ENCODE data around the gene FOXP3.

FOXP3 gene

DNA sequence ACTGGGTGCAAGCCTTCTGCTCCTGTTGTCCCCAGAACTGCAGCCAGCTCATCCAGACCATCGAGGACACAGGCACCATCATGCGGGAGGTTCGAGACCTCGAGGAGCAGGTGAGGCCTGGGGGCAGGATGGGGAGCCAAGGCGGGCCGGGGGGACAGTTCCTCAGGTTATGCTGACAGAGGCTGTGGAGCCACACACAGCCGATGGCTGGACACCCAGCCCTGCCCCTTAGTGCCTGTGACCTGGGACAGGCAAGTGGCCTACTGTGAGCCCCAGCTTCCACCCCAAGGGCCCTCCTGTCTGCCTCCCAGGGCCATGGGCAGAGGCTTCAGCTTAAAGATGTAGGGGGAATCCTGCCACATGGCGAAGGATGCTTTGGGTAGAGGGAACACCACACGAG is 14.9 kb downstream of the FOXP3 start:
- Histone ChIP-seq H3K4me3 (ENCODE audit: low read depth, low read length) (no peak overlapping the region), H3K9me3 (ENCODE audit: control insufficient read depth, low read length) (no peaks in the 10 kb centered on the region), H2AFZ (no peak overlapping the region), H3K79me2 (no peaks in the 10 kb centered on the region), H3K4me2 (ENCODE audit: low read length) (no peak overlapping the region), H3K36me3 (ENCODE audit: control insufficient read depth, insufficient read depth, low read length) (no peaks in the 10 kb centered on the region), H3K27me3 (ENCODE audit: control insufficient read depth, insufficient read depth, low read length) (no peaks in the 10 kb centered on the region), H3K4me1 (no peaks in the 10 kb centered on the region), H3K27ac (no peak overlapping the region), H3K9ac (no peak overlapping the region)
- TF ChIP-seq, protein P1, sequence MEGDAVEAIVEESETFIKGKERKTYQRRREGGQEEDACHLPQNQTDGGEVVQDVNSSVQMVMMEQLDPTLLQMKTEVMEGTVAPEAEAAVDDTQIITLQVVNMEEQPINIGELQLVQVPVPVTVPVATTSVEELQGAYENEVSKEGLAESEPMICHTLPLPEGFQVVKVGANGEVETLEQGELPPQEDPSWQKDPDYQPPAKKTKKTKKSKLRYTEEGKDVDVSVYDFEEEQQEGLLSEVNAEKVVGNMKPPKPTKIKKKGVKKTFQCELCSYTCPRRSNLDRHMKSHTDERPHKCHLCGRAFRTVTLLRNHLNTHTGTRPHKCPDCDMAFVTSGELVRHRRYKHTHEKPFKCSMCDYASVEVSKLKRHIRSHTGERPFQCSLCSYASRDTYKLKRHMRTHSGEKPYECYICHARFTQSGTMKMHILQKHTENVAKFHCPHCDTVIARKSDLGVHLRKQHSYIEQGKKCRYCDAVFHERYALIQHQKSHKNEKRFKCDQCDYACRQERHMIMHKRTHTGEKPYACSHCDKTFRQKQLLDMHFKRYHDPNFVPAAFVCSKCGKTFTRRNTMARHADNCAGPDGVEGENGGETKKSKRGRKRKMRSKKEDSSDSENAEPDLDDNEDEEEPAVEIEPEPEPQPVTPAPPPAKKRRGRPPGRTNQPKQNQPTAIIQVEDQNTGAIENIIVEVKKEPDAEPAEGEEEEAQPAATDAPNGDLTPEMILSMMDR (IDR thresholded peaks at IDR 0.05): no peak

DNA sequence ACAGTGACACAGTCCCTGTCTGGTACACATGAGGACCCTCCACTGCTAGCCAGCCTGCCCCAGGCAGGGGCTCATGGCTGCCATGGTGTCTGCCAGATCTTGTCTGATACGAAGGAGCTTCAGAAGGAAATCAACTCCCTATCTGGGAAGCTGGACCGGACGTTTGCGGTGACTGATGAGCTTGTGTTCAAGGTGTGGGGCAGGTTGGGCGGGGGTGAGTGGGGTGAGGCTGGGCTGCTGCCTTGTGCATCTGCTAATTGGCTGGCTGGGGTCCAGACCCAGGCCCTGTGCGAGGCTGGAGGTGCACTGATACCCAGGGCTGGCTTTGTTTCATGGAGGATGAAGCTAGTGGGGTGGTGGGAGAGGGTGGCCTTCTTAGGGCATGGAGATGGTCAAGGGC is 15.4 kb downstream of the FOXP3 start:
- no peaks in the 10 kb centered on the region for H3K27me3 ChIP-seq (ENCODE audit: control insufficient read depth, insufficient read depth, low read length)
- H3K36me3 ChIP-seq (ENCODE audit: control insufficient read depth, insufficient read depth, low read length): no peaks in the 10 kb centered on the region
- no peaks in the 10 kb centered on the region for H3K79me2 ChIP-seq
- TF ChIP-seq, protein P1 (IDR thresholded peaks at IDR 0.05): no peak
- no peaks in the 10 kb centered on the region for H3K9me3 ChIP-seq (ENCODE audit: control insufficient read depth, low read length)
- H3K4me3 ChIP-seq (ENCODE audit: low read depth, low read length): no peak overlapping the region
- no peak overlapping the region for H3K9ac ChIP-seq
- no peaks in the 10 kb centered on the region for H3K4me1 ChIP-seq
- H3K4me2 ChIP-seq (ENCODE audit: low read length): no peak overlapping the region
- H3K27ac ChIP-seq: no peak overlapping the region
- H2AFZ ChIP-seq: no peak overlapping the region

DNA sequence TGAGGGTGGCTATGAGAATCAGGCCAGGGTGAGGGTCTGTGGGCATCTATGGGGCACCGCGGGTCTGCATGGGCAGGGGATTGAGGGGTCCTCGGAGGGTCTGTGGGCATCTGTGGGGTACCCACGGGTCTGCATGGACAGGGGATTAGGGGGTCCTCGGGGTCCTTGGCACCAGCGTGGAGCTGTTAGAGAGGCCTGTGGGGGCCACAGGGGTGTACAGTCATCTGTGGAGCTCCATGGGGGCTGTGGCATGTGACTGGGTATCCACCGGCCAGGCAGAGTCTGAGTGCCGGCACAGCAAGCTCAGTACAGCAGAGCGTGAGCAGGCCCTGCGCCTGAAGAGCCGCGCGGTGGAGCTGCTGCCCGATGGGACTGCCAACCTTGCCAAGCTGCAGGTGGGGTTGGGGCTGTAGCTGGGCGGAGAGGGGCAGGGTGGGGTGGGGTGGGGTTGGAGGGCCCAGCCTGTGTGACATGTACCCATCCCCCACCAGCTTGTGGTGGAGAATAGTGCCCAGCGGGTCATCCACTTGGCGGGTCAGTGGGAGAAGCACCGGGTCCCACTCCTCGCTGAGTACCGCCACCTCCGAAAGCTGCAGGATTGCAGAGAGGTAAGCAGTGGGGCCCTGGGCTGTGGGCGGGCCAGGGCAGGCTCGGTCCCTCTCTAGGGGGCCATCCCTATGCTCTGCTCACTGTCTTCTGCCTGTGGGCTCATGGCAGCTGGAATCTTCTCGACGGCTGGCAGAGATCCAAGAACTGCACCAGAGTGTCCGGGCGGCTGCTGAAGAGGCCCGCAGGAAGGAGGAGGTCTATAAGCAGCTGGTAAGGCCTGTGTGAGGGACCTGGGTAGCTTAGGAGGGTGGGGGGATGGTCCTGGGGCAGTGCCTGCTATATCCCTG is 16.3 kb downstream of the FOXP3 start:
- Histone ChIP-seq H3K27ac (no peak overlapping the region), H3K4me3 (ENCODE audit: low read depth, low read length) (no peak overlapping the region), H3K79me2 (no peaks in the 10 kb centered on the region), H3K4me2 (ENCODE audit: low read length) (no peak overlapping the region), H3K9me3 (ENCODE audit: control insufficient read depth, low read length) (no peaks in the 10 kb centered on the region), H3K36me3 (ENCODE audit: control insufficient read depth, insufficient read depth, low read length) (no peaks in the 10 kb centered on the region), H2AFZ (no peak overlapping the region), H3K9ac (no peak overlapping the region), H3K27me3 (ENCODE audit: control insufficient read depth, insufficient read depth, low read length) (no peaks in the 10 kb centered on the region), H3K4me1 (no peaks in the 10 kb centered on the region)
- TF ChIP-seq, protein P1 (IDR thresholded peaks at IDR 0.05): no peak

DNA sequence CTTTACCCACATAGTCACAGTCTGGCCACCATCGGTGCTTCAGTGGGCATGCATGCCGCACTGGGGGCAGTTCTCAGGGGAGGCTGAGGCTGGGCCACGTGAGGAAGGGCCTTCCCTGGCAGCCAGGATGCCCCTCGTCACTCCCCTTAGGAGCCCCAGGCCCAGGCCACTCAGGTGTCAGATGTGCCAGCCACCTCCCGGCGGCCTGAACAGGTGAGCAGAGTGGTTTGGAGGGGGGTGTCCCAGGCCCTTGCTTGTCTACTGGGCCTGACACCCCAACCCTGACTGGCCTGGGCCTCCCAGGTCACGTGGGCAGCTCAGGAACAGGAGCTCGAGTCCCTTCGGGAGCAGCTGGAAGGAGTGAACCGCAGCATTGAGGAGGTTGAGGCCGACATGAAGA is 17.2 kb downstream of the FOXP3 start:
- TF ChIP-seq, protein P1 (IDR thresholded peaks at IDR 0.05): no peak
- H3K27me3 ChIP-seq (ENCODE audit: control insufficient read depth, insufficient read depth, low read length): no peaks in the 10 kb centered on the region
- H3K27ac ChIP-seq: no peak overlapping the region
- H3K36me3 ChIP-seq (ENCODE audit: control insufficient read depth, insufficient read depth, low read length): no peaks in the 10 kb centered on the region
- no peak overlapping the region for H3K9ac ChIP-seq
- no peaks in the 10 kb centered on the region for H3K4me1 ChIP-seq
- no peak overlapping the region for H3K4me2 ChIP-seq (ENCODE audit: low read length)
- no peak overlapping the region for H2AFZ ChIP-seq
- no peak overlapping the region for H3K4me3 ChIP-seq (ENCODE audit: low read depth, low read length)
- H3K9me3 ChIP-seq (ENCODE audit: control insufficient read depth, low read length): no peaks in the 10 kb centered on the region
- H3K79me2 ChIP-seq: no peaks in the 10 kb centered on the region

DNA sequence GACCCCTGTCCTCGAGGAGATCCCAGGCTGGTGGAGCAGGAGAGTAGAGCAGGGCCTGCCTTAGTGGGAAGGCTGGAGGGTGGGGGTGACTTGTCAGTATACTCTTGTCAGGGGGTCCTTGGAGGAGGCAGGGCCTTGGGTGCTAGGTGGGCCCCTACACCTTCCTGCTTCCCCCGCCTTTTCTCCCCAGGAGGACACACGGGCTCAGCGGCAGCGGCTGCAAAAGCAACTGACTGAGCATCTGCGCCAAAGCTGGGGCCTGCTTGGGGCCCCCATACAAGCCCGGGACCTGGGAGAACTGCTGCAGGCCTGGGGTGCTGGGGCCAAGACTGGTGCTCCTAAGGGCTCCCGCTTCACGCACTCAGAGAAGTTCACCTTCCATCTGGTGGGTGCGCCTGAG is 18.0 kb downstream of the FOXP3 start:
- Histone ChIP-seq H3K4me1 (no peaks in the 10 kb centered on the region), H3K27ac (no peak overlapping the region), H2AFZ (no peak overlapping the region), H3K79me2 (no peaks in the 10 kb centered on the region), H3K9me3 (ENCODE audit: control insufficient read depth, low read length) (no peaks in the 10 kb centered on the region), H3K4me2 (ENCODE audit: low read length) (no peak overlapping the region), H3K4me3 (ENCODE audit: low read depth, low read length) (no peak overlapping the region), H3K36me3 (ENCODE audit: control insufficient read depth, insufficient read depth, low read length) (no peaks in the 10 kb centered on the region), H3K9ac (no peak overlapping the region), H3K27me3 (ENCODE audit: control insufficient read depth, insufficient read depth, low read length) (no peaks in the 10 kb centered on the region)
- TF ChIP-seq, protein P1 (IDR thresholded peaks at IDR 0.05): no peak
